ENCODE data around the gene MVD.

Gene MVD

DNA sequence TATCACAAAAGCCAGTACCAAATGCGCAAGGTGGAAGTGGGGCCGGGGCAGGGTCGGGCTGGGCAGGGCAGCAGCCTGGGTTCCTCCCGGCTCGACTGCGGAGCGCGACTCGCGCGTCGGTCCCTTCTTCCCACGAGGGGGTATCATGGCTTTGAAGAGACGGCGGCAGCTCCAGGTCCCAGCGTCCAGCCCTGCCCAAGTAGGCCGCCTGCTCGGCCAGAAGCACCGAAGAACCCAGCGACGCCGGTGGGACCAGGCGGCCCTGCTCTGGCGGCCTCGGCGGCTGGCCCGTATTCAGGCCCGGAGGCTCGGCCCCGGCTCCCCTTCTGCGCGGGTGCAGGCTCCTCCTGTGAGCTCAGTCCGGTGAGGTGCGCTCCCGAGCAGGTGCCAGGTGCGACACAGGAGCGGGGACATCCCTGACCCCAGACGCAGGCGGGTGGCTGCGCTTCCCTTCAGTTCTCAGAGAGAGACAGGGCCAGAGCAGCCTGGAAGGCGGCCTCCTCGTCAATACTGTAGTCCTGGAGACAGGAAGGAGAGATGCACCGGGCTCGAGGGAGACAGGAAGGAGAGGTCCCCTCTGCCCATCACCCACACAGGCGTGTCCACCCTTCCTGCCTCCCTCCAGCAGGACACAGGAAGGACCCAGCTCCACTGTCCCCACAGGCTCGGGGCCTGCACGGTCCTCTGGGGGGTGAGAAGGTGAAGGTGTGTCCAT lies 34.4 kb upstream of the MVD start:
- no peak for DNase-seq (ENCODE audit: low spot score)

DNA sequence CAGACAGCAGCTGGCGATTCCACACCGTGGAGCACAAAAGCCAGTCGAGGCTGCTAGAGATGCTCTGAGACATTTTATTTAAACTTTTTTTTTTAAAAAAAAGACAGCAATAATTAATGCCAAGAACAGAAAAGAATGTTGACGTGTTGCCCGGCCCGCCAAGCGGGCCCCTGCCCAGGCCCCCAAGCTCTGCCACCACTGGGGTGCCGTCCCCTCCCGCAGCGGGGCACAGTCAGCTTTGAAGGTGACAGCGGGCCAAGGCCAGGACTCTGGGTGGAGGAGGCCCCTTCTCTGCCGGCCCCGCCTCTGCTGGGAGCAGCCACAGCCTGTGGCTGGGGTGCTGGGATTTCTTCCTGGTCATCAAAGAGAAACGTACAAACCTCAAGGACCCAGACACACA lies 33.5 kb upstream of the MVD start:
- DNase-seq (ENCODE audit: low spot score), result no peak

DNA sequence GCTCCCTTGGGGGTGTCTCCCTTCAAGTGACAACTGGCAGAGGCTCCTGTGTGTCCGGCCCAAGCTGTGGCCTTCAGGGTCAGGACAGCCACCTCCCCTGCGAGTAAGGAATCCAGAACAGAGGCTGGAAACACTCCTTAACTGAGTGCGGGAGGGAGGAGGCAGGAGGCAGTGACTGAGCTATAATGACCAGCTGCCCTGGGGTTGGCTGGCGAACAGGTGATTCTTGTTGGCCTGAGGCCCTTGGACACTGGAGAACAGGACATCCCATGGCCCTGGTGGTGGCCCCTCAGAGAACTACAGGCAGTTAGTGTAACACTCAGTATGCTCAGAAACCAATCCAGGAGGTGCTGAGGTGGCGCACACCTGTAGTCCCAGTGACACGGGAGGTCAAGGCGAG lies 32.9 kb upstream of the MVD start:
- no peak for DNase-seq (ENCODE audit: low spot score)

DNA sequence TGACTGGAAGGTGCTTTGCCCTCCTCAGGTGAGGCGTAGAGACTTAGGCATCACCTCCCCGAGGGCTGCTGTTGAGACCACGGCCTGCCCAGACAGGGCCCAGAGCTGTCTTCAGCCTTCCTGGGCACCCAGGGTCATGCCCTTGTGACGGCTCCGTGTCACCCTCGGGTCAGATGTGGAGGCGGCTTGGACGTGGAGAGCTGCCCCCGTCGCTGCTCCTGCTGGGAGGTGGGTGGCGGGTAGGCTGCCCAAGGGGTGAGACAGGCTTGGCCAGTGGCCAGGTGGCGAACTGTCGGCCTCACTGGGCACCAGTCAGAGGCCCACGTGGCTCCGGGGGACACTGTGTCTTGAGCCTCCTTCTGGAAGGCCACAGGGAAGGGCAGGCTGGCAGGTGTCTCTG lies 32.3 kb upstream of the MVD start:
- DNase-seq (ENCODE audit: low spot score), result no peak

DNA sequence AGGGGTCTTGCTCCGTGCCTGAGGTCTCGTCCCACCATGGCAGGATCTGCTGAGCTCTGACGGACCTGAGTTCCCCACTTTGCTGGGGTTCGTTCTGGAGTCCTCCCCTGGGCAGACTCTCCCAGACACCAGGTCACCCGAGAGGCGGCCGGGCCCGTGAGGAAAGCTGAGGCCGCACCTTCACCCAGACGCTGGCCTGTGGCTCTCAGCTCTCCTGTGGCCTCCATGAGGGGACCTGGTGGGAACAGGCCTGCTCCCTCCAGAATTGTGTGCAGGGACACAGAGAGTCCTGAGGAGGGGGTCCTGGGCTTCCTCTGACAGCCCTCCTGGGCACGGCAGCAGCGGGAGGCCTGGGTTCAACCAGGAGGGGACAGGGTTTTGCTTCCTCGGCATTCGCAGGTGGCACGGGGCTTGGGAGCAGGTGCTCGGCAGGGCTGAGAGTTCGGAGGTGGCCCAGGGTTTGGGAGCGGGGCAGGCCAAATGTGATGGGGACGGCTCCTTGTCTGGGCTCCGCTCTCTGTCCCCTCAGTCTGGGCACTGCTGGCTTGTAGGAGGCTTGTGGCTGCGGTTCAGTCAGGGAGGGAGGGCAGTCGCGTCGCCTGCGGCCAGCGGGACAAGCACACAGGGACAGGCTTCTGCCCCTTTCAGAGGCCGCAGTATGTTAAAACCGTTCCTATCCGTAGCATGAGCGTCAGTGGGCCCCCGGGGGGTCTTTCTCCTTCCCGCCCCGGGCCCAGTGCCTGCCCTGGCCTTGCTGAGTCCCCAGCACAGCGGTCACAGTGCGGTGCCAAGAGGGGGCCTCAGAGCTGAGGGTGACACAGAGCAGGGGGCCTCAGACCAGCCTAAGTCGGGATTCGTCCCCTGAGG lies 31.6 kb upstream of the MVD start:
- no peak for DNase-seq (ENCODE audit: low spot score)

DNA sequence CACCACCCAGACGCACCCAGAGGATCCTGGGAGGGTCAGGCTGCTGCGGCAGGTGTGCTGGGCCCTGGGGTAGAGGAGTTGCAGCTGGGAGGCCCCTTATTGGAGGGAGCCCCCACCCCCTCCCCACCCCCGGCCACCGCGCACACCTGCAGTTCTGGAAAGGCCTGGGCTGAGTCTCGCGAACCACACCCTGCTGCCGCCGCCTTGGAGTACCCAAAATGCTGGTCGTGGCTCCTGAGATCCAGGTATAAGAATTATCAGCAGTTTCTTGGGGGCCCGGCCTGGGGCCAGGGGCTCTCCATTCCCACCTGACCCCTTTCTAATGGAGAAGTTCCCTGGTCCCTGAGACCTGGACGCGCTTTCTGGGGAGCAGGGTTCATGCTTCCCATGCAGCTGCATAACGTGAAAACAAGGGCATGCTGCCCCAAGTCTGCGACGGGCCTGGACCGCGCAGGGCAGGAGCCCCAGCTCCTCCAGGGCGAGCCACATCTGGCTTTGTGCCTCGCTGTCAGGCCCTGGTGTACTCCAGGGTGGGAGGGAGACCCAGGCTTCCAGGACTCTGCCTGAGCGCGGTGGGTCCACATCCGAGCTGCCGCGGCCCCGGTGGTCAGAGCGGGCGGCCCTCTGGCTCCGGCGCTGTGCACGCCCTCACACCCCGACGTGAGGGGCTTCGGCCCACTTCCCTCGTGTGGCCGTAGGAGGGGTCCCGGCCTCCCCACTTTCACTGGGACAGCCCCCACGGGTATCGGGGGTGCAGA lies 30.7 kb upstream of the MVD start:
- no peak for DNase-seq (ENCODE audit: low spot score)

DNA sequence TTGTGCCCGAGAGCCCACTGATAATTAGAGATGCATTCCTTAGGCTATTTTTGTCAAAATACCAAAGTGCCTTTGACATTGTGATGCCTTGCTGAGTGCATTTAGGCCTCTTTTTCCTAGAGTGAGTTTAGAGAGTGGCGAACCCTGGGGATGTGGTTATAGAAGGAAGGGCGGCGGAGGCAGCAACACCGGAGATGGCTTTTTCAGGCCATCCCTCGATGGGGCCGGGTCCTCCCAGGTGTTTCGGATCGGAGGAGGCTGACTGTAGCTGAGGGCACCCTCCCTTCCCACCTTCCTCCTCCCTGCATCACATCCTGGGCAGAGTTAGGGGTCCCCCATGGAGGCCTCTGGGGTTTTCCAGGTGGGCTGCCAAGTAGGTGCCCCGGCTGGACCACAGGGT lies 30.0 kb upstream of the MVD start:
- no peak for DNase-seq (ENCODE audit: low spot score)

DNA sequence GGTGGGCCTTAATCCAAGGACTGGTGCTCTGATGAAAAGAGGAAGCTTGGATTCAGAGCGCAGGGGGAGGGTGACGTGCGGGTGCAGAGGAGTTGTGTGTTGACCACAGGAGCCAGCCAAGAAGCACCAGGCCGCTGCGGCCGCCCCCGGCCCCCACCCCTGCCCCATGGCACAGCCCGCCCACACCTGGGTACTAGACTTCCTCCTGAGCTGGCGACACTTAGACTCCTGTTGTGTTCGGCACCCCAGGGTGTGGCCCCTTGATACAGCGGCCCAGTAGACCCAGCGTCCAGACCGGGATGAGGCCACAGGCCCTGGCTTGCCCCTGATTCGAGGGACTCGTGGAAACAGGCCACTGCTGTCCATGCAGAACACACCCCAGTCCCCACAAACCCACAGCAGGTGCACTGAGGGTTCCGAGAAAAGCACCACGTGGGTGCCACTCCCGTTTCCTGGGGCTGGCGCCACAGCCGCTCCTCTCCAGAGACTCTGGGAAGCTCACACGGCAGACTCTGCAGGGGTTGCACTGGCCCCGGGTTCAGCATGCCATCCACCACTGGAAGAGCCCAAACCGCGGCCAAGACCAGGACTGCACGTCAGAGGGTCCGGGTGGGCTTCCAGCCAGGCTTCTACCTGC lies 29.2 kb upstream of the MVD start:
- DNase-seq (ENCODE audit: low spot score), result no peak

DNA sequence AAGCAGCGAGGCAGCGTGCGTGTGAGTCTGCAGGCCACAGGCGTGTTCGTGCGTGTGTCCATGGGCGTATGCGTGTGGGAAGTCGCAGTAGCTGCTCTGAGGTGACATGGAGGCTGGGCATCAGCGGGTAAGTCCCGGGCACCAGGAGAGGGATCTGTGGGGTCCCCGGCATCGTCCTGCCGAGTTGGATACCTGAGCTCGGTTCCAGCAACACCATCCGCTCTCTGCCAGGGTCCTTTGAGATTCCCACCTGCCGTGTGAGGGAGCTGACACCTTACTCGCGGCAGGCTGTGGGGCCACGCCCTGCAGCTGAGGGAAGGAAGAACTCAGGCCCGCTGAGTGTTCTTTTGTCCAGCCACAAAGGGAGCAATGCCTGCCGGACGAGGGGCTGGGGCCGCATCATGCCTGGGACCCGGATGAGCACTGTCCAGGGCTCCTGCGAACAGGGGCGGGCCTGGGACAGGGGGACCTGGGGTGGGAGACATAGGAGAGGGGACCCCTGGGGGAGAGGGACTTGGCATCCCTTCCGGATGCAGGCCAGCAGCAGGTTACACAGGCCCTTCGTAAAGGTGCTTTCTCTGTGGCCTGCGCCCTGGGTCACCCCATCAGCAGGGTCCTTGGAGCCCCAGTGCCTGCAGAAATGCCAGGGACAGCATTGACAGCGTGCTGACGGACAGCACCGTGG lies 28.4 kb upstream of the MVD start:
- DNase-seq (ENCODE audit: low spot score), result no peak

DNA sequence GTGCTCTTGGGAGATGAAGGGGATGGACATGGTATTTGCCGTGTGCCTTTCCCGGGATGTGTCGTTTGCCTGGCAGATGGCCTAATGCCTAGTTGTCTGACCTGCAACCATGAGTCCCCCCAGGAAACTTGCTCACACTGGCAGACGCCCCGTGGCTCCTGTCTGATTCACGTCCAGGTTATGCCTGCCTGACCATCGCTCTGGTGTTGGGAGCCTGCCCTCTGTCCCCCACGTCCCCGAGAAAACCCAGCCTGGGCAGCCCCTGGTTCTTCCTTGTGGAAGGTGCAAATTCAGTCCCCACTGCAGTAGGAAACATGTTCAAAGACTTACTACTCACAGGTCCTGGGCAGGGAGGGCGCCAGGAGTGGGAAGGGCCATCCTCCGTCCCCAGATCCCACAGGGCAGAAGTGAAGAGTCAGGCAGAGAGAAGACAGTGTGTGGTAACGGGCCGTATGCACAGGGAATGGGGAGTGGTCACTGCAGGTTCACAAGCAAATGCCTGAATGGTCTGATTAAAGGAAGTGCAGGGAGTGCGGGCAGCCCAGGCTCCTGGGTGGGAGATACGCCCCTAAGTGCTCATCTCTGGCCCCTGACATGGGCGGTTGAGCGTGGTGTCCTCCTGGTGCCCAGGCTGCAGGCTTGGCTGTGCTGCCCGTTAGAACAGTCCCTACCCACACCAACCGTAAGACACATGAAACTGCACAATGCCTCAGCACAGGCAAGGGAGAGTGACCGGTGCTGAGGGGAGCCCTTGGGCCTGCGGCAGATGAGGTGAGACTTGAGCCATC lies 27.6 kb upstream of the MVD start:
- DNase-seq (ENCODE audit: low spot score), result no peak

DNA sequence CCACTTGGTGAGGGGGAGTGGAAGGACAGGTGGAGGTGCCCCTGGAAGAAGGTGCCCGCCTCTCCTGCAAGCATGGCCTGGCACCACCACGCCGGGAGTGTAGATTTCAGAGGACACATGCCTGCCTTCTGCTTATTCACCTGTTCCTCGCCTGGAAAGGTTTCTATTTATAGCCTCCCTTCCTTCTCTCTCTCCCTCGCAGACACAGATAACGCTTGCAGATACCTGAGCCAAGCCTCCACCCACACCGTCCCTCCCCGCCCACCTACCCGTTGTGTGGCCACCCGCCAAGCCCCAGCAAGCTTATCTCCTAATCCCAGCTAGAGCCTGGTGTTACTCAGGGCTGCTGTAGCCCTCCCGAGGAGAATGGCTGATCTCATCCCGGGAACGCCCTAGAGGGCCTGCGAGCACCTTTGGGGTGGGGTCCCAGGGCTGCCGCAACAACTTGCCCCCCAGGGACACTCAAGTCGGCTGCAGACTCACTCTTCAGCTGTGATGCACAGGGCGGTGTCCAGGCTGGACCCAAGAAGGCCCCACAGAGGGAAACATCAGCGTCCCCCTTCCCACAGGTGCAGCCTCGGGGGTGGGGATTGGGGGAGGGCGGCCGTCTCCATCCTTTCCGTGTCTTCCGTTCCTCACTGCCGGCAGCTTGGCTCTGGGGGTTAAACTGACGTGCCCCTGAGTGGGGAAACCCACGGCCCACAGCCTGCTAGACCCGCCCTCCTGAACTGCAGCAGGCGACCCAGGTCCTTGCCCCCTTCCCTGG lies 25.3 kb upstream of the MVD start:
- no peak for DNase-seq (ENCODE audit: low spot score)

DNA sequence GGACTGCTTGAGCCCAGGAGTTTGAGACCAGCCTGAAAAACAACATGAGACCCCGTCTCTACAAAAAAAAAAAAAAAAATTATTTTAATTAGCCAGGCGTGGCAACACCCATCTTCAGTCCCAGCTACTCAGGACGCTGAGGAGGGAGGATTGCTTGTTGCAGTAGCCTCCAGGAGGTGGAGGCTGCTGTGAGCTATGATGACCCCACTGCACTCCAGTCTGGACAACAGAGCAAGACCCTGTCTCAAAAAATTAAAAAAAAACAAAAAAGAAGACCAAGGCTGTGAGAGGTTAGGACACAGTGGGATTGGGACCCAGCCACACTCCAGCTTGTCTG lies 24.8 kb upstream of the MVD start:
- DNase-seq (ENCODE audit: low spot score), result no peak

DNA sequence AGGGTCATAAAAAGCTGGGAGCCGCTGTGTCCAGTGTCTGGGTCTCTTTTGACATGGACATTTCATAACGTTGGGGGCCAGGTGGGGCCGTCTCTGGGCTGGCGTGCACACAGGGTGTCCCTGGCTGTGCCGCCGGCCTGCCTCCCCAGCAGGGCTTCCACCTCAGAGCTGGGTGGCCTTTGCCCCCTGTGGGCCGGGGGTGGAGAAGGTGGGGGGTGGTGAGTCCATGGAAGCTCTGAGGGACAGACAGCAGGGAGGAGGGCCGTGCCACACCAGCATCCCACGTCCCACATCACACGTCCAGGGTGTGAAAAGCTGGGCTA lies 24.3 kb upstream of the MVD start:
- no peak for DNase-seq (ENCODE audit: low spot score)

DNA sequence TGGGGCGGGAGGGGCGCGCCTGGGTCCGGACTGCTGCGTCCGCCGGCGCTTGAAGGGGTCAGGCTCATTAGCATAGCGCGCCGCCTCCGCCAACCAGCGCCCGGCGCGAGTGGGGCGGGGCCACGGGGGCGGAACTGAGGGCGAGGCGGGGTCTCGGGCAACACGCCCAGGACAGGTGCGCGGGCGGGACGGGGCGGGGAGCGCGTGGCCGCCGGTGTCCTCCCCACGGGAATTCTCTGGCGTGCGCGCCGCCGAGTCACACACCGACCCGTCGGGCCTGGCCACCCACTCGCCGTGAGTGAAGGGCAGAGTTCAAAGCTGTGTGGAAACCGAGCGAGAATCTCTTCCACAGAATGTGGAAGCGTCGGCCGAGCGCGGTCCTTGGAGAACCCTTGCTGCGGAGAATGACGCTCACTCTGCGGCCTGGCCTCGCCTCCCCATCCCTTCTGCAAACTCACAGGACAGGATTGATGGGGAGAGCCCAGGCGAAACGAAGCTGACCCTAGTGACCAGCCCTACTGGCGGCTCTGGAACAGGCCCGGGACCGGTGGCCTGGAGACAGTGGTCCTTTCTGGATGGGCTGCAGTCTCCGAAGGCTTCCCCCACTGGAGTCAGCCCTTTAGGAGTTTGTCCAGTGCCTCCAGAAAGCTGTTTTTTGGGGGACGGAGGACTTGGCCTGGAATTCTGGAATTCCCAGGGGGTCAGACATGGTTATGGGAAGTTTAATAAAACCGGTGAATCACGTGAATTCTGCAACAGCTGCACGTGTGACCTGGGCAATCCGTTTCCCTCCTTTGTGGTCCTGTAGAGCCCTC lies 23.8 kb upstream of the MVD start, which contains the start of gene SNAI3:
Gene SNAI3 (minus strand): TSS at position 69 of the 815 bp plus-strand sequence. CDS start 101 bp downstream, outside the sequence.
- peak; percentile 73 for DNase-seq (ENCODE audit: low spot score)

DNA sequence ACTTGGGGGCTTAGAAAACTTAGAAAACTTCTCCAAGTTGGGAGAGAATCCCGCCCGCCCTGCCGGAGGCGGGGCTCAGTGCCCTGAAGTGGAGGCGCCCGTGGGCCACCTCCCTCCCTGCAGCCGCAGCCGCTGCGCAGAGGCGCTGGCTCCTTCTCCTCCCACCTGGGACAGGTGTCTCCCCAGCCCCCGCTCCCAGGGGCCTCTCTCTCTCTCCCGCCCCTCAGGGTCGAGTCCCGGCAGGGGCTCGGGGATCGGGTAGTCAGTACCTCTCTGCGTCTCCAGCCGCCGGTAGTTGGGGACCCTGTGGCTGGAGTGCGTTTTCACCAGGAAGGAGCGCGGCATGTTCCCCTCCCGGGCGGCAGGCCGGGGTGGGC lies 23.2 kb upstream of the MVD start:
- no peak for DNase-seq (ENCODE audit: low spot score)

DNA sequence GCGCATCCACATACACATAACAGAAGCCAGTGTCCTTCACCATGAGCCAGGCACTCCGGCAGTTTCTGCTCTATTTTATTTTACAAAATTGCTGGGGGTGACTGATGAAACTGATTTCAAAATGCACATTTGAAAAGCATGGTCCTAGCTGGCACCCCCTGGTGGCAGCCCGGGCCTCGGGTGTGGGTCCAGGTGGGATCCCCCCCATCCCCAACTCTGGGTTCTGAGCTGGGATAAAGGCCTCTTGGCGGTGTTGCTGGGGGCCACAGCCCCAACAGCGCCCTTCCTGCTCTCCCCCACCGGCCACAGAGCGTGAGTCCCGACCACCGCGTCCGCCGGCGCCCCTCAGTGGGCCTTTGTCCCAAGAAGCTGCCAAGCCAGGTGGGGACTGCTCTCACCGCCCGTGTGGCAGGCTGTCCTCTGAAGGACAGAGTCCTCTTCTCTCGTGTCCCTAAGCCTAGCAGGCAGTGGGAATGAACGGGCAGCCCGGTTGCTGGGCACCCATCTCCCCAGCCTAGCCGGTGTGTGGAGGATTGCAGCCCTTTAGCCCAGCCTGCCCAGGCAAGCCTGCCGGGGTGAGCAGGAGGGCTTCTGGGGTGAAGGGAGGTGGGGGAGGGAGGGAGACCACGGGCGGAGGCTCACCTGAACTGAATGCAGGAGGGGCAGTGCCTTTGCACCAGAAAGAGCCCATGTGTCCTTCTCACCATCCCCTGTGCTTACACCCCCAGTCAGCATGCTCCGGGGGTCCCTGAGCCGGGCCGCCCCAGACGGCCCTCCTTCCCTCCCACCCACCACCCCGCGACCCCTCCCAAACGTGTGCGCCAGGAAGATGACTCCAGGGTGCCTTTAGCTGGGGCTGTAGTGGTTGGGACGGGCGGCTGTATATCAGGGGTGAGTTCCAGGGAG lies 22.5 kb upstream of the MVD start:
- peak; percentile 89 for DNase-seq (ENCODE audit: low spot score)

DNA sequence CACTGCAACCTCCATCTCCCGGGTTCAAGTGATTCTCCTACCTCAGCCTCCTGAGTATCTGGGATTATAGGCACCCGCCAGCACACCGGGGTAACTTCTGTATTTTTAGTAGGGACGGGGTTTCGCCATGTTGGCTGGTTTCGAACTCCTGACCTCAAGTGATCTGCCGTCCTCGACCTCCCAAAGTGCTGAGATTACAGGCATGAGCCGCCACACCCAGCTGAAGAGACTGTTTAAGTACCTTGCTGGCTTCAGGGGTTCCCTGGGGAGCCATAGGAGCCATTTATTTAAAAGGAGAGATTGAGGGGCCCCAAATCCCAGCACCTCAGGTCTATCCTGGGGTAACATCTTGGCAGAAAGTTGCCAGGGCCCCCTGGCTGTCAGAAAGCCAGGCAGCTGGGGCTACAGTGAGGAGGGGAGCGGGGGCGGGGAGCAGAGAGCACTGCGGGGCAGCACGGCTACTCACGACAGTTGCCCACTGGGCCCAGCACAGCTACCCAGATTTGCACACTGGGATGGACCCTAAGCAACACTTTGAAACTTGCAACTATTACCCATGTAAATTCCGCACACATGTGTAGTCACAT lies 21.8 kb upstream of the MVD start:
- DNase-seq (ENCODE audit: low spot score), result no peak

Data from hepatic stellate cell (primary cell).